Adrenal gland (tissue), 12 donors: ENCODE data around the gene PRKAR2A. TPM values are rescaled to one million over a fixed set of nuclear protein-coding genes. Genes with fewer than 3 reads are reported as not detected.

Source experiments
- DNase-seq, 7 donors: peaks; one replicate each; pipeline ENCODE4 v3.0.0-alpha.2; 2019 to 2020
- H3K27ac ChIP-seq, 5 donors: fragments of 200-600 bp; sonication (generic) in 4 of 5; 1 replicate in 3 of 5; 2 replicates in 2 of 5; pipeline versions ENCODE4 v1.5.1 to v1.8.0; 2016 to 2020; ENCODE audit warnings: mild to moderate bottlenecking in 1 of 5
- H3K27me3 ChIP-seq: fragments of 200-600 bp; 2 replicates; pipeline ENCODE4 v1.8.0; 2021
- H3K36me3 ChIP-seq, 2 donors: fragments of 200-600 bp; replicated peaks in 1 of 2; 1 replicate in 1 of 2; 2 replicates in 1 of 2; pipeline versions ENCODE4 v1.5.1 to v1.8.0; 2018 to 2022
- H3K4me1 ChIP-seq, 2 donors: fragments of 200-600 bp; replicated peaks in 1 of 2; 1 replicate in 1 of 2; 2 replicates in 1 of 2; pipeline versions ENCODE4 v1.5.1 to v1.8.0; 2018 to 2021
- H3K4me3 ChIP-seq, 4 donors: fragments of 200-600 bp; sonication (generic) in 3 of 4; one replicate each; pipeline ENCODE4 v1.5.1; 2016 to 2018
- H3K9me3 ChIP-seq, 3 donors: fragments of 200-600 bp; sonication (generic) in 1 of 3; replicated peaks in 1 of 3; 1 replicate in 2 of 3; 2 replicates in 1 of 3; pipeline versions ENCODE4 v1.5.1 to v1.8.0; 2016 to 2021
- CTCF ChIP-seq, 6 experiments: fragments of 450-650 bp in 4 of 6; fragments of 200-600 bp in 2 of 6; sonication (generic) in 1 of 6; IDR thresholded peaks; 1 replicate in 5 of 6; 2 replicates in 1 of 6; pipeline versions ENCODE4 v1.5.1 to v1.8.0; 2016 to 2021; ENCODE audit warnings: antibody characterized with exemption in 6 of 6, mild to moderate bottlenecking in 2 of 6, moderate library complexity in 1 of 6
- POLR2A ChIP-seq, 2 donors: fragments of 450-650 bp; IDR thresholded peaks; one replicate each; pipeline ENCODE4 v1.6.1; 2017; ENCODE audit warnings: antibody characterized with exemption in 2 of 2, mild to moderate bottlenecking in 2 of 2, moderate library complexity in 1 of 2
- WGBS, 4 donors: extraction: QIAGEN DNeasy Blood & Tissue Kit in 2 of 4; methylation state at CpG; one replicate each; pipeline versions ENCODE4 v1.1.5 to v1.1.7; 2013 to 2017; 5-methylcytosine and 5-hydroxymethylcytosine counted together
- intact Hi-C, 2 donors: fragments of 100-400 bp; cut with DNase I; formaldehyde crosslinking; loops; one replicate each; pipeline versions ENCODE4 v1.14.1 to v1.15.0; 2022 to 2023
- polyA plus RNA-seq, 3 donors: library from polyadenylated mRNA; stranded (reverse); fragments of 200-250 nt in 2 of 3; fragments of 350-450 nt in 1 of 3; fragmentation: Illumina TruSeq in 1 of 3; extraction: RNeasy Lipid Tissue Mini Kit (QIAGEN cat#74804) in 1 of 3; gene quantifications; one replicate each; pipeline ENCODE4 v1.2.3, GENCODE V29; 2013 to 2014
- total RNA-seq, 9 donors: library from RNA; depleted of rRNA in 4 of 9; stranded (reverse); fragments of >200 nt in 4 of 9; fragments of 120-200 nt in 1 of 9; fragmentation: NEBNext Ultra II Directional in 1 of 9; extraction: Animal tissue kit (Norgen Biotek cat#: 25700) in 1 of 9; gene quantifications; one replicate each; pipeline versions ENCODE4 v1.1.0 to v1.2.4, GENCODE V29; 2013 to 2023
- donor health status: healthy with polysubstance abuse.
- donor health status: Bipolar disorder and iron deficiency.
- donor health status: DM: yes; HTN: yes; CAD: no.
- donor health status: DM: no; HTN: no; CAD: no.
- donor health status: DM: no; HTN: no; CAD: no.
- donor health status: DM: yes; HTN: yes; CAD: no.

Gene PRKAR2A
- total and polyA plus RNA-seq, 12 donors: 8.4 to 177 (median 48.7) TPM

- Histone ChIP-seq H3K27ac (no peak overlapping the region), H3K36me3 (peaks cover 0 to 16% of the 10 kb centered on the region in 2 donors), H3K27me3 (no peaks in the 10 kb centered on the region), H3K4me1 (peaks cover 3 to 5% of the 10 kb centered on the region in 2 donors), H3K4me3 (no peak overlapping the region), H3K9me3 (no peaks in the 10 kb centered on the region)
- TF ChIP-seq CTCF (IDR thresholded peaks at IDR 0.05) (no peak), POLR2A (IDR thresholded peaks at IDR 0.05) (no peak)
- no peak for DNase-seq
- intact Hi-C loops: no loop called here
- WGBS, 4 donors: 92 to 95% (median 94%) methylated on average over 8 of the region's 8 CpGs
These were observed 43.9 kb upstream of the PRKAR2A start for GRCh38 chr3:48891606-48892005.

- DNase-seq: no peak
These were observed 38.1 kb upstream of the PRKAR2A start for GRCh38 chr3:48885753-48886152.

GRCh38 chr3:48881652-48882114, 34.0 kb upstream of the PRKAR2A start:
- Histone ChIP-seq H3K36me3 (peaks cover 0 to 18% of the 10 kb centered on the region in 2 donors), H3K27me3 (no peaks in the 10 kb centered on the region), H3K4me1 (peaks cover 0 to 11% of the 10 kb centered on the region in 2 donors), H3K4me3 (no peak overlapping the region), H3K27ac (no peak overlapping the region), H3K9me3 (no peaks in the 10 kb centered on the region)
- TF ChIP-seq CTCF (IDR thresholded peaks at IDR 0.05) (no peak), POLR2A (IDR thresholded peaks at IDR 0.05) (no peak)
- no peak for DNase-seq
- 91 to 100% (median 95%) methylated on average over 3 to 5 of the region's 5 CpGs for WGBS, 4 donors
- intact Hi-C loops: no loop called here

More at GRCh38 chr3:48885753-48886152, 38.1 kb upstream of the PRKAR2A start:
- Histone ChIP-seq H3K4me3 (no peak overlapping the region), H3K27ac (no peak overlapping the region), H3K4me1 (peaks cover 0 to 11% of the 10 kb centered on the region in 2 donors), H3K27me3 (no peaks in the 10 kb centered on the region), H3K36me3 (peaks cover 0 to 12% of the 10 kb centered on the region in 2 donors), H3K9me3 (no peaks in the 10 kb centered on the region)
- intact Hi-C loops: no loop called here
- TF ChIP-seq POLR2A (IDR thresholded peaks at IDR 0.05) (no peak), CTCF (IDR thresholded peaks at IDR 0.05) (no peak)

GRCh38 chr3:48881006-48881405, 33.3 kb upstream of the PRKAR2A start:
- Histone ChIP-seq H3K4me3 (no peak overlapping the region), H3K27ac (no peak overlapping the region), H3K4me1 (peaks cover 0 to 11% of the 10 kb centered on the region in 2 donors), H3K27me3 (no peaks in the 10 kb centered on the region), H3K9me3 (no peaks in the 10 kb centered on the region), H3K36me3 (peaks cover 0 to 18% of the 10 kb centered on the region in 2 donors)
- TF ChIP-seq CTCF (IDR thresholded peaks at IDR 0.05): no peak
- TF ChIP-seq POLR2A (IDR thresholded peaks at IDR 0.05): no peak
- intact Hi-C loops: no loop called here
- DNase-seq: no peak
- 87 to 96% (median 90%) methylated on average over 2 to 3 of the region's 3 CpGs for WGBS, 4 donors
